ENCODE measurements around the gene SERINC3.
A peak's percentile ranks its signal among the peaks of the same experiment; 100 is the strongest.
"Not testable (repeated sequence)": the region's sequence is repeated elsewhere in the genome, so short reads cannot be mapped to it uniquely, and the experiment has no call there.

The SERINC3 gene

GRCh38 chr20:44521484-44522481, at the start of gene SERINC3:
SERINC3 (minus strand) TSS chr20:44522070; CDS start chr20:44521951, 119 bp downstream.
- no peak for TF ChIP-seq CTCF (IDR thresholded peaks at IDR 0.05; ENCODE audit: low read depth, low read length)
- peak within 1 kb of the TSS; percentile 80 to 99 for H3K4me3 ChIP-seq (replicated peaks in 1 of 2; ENCODE audit: low read depth in 2 of 2, low read length in 2 of 2)
- DNase-seq (ENCODE audit: low read depth in 2 of 2): peak; percentile 96 to 98

GRCh38 chr20:44571362-44571988, 49.6 kb upstream of the SERINC3 start:
- no peak for TF ChIP-seq CTCF (IDR thresholded peaks at IDR 0.05; ENCODE audit: low read depth, low read length)
- H3K4me3 ChIP-seq (replicated peaks in 1 of 2; ENCODE audit: low read depth in 2 of 2, low read length in 2 of 2): no peak overlapping the region
- no peak for DNase-seq (ENCODE audit: low read depth in 2 of 2)

- TF ChIP-seq CTCF (IDR thresholded peaks at IDR 0.05; ENCODE audit: low read depth, low read length): no peak
- H3K4me3 ChIP-seq (replicated peaks in 1 of 2; ENCODE audit: low read depth in 2 of 2, low read length in 2 of 2): no peak overlapping the region
- DNase-seq (ENCODE audit: low read depth in 2 of 2): no peak
Measured at GRCh38 chr20:44570367-44570766, 48.5 kb upstream of the SERINC3 start.

GRCh38 chr20:44566811-44567210, 44.9 kb upstream of the SERINC3 start:
- H3K4me3 ChIP-seq (replicated peaks in 1 of 2; ENCODE audit: low read depth in 2 of 2, low read length in 2 of 2): no peak overlapping the region
- no peak for DNase-seq (ENCODE audit: low read depth in 2 of 2)
- TF ChIP-seq CTCF (IDR thresholded peaks at IDR 0.05; ENCODE audit: low read depth, low read length): no peak

- DNase-seq (ENCODE audit: low read depth in 2 of 2): no peak
- H3K4me3 ChIP-seq (replicated peaks in 1 of 2; ENCODE audit: low read depth in 2 of 2, low read length in 2 of 2): no peak overlapping the region
- TF ChIP-seq CTCF (IDR thresholded peaks at IDR 0.05; ENCODE audit: low read depth, low read length): no peak
Measured at GRCh38 chr20:44566018-44566417, 44.1 kb upstream of the SERINC3 start.

- H3K4me3 ChIP-seq (replicated peaks in 1 of 2; ENCODE audit: low read depth in 2 of 2, low read length in 2 of 2): no peak overlapping the region
- DNase-seq (ENCODE audit: low read depth in 2 of 2): no peak
- TF ChIP-seq CTCF (IDR thresholded peaks at IDR 0.05; ENCODE audit: low read depth, low read length): no peak
Measured at GRCh38 chr20:44561876-44562275, 40.0 kb upstream of the SERINC3 start.

- H3K4me3 ChIP-seq (replicated peaks in 1 of 2; ENCODE audit: low read depth in 2 of 2, low read length in 2 of 2); DNase-seq (ENCODE audit: low read depth in 2 of 2): not testable (repeated sequence)
Measured at GRCh38 chr20:44560818-44561217, 38.9 kb upstream of the SERINC3 start.

Measured in cardiac fibroblast (primary cell).